SH-SY5Y (cell line): ENCODE data around the gene PIAS1.
A peak's percentile ranks its signal among the peaks of the same experiment; 100 is the strongest.

Experiments
- GATA2 ChIP-seq: IDR thresholded peaks from 2 replicates; pipeline ENCODE4 v1.6.1; 2011; ENCODE audit warnings: mild to moderate bottlenecking, low read depth, low read length
- GATA3 ChIP-seq: IDR thresholded peaks from 2 replicates; pipeline ENCODE4 v1.6.1; 2011; ENCODE audit warnings: low read depth, mild to moderate bottlenecking, low read length, moderate library complexity

DNA sequence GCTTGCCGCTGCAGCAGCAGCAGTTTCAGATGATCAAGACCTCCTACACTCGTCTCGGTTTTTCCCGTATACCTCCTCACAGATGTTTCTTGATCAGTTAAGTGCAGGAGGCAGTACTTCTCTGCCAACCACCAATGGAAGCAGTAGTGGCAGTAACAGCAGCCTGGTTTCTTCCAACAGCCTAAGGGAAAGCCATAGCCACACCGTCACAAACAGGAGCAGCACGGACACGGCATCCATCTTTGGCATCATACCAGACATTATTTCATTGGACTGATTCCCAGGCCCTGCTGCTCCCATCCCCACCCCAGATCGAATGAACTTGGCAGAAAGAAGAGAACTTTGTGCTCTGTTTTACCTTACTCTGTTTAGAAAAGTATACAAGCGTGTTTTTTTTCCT is 133.4 kb downstream of the PIAS1 start:
- peak; percentile 53 for TF ChIP-seq GATA2
- TF ChIP-seq GATA3: no peak
